Limb (tissue), 2 donors: ENCODE measurements around the gene HDX.
"Not testable (repeated sequence)": the region's sequence is repeated elsewhere in the genome, so short reads cannot be mapped to it uniquely, and the experiment has no call there.

Experiments
- DNase-seq, 2 donors: peaks; one replicate each; pipeline ENCODE4 v3.0.0-alpha.2; 2016; ENCODE audit errors: extremely low spot score in 2 of 2

HDX gene

DNA sequence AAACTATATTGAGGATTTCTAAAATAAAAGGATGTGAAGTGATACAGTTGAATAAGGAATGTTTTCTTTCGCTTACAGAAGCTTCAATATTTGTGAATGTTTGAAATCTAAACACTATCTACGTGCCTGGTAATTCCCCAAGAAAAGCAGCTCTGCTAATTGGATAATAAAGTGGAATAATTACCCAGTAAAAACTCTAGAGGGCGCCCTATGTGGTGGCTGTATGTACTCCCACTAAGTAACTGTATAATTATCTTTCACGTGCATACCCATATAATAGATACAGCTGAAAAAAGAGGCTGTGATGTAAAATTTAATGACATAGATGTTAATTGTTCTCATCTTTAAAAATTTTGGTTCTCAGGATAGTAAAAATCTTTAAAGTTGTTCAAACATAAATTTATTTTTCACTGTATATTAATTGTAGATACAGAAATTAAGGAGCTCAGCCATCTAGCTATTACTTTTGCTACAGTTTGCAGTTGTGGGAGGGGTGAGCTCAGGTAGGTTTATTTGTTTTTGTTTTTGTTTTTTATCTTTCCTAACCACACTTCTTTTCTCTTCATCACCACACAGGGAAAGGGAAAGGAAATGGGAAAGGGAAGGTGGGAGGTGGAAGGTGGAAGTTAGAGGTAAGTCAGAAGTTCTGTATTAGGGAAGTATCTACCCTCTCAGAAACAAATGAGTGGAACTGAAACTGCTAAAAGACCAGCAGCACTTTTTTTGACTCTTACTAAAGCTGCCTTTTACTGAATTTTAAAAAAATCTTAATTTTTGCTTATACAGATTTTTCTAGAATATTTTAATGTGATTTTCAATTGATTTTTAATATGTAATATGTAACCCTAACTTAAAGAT lies 162.5 kb downstream of the HDX start:
- DNase-seq, result no peak

DNA sequence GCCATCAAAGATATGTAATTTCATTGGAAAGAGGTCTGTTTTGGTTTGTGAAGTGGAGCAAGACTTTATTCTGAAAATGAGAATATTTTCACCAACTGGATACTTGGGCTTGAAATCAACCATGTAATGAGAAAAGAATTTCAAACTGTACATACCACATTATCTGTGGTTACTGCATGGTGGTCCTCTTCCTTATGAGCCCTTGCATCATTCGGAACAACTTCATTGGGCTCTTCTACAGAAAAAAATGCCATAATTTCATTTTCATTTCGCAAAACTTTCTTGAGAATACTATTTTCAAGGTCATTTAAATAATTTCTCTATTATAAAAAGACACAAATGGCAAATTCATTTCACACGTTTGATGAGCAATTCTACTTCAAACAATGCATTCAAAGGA lies 165.6 kb downstream of the HDX start:
- no peak for DNase-seq

DNA sequence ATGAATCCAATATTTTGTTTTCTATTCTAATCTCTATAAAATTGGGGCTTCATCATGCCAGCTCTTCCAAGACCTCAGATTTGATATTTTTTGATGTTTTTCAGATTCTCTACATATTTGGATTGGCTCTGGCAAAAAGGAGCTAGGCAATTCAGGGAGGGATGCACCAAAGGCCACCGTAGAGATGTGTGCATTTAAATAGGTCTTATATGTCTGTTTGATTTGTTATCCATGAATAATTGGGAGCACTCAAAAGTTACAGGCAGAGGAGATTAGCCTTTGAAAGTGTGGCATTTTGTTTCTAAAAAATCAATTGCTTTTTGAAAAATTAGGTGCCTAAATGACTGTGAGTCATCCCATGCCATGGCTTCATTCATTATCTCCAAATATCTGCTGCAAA lies 167.1 kb downstream of the HDX start:
- DNase-seq, result no peak

DNA sequence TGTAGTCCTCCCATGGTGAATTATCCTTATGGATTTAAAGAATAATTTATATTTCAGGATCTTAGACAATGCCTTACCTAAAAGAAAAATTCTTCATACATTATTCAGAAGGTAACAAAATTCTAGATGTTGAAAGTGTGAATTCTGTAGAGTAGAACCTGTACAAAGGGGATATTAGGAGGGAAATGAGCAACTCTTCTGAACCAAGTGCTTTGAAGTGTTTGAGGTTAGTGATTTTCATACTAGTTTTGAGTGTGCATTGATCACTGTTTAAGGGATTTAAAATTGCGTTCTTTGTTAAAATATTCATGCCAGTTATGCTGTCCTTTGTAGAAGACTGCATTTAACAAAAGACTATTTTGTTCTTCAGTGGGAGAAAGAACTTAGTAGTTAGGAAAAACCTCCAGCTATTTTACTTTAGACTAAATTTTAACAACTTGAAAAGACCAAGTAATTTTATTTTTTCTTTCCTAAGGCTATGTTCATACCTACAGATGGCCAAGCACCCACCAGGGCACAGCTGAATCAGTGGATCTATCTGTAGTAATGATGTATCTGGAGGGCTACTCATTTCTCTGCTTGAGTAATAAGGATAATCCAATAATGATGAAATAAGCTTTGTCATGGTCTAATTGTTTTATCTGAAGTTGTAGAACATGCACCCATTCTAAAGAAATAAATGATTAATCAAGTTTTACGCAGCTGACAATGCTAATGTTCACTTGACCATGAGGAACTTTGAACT lies 180.0 kb downstream of the HDX start:
- no peak for DNase-seq

DNA sequence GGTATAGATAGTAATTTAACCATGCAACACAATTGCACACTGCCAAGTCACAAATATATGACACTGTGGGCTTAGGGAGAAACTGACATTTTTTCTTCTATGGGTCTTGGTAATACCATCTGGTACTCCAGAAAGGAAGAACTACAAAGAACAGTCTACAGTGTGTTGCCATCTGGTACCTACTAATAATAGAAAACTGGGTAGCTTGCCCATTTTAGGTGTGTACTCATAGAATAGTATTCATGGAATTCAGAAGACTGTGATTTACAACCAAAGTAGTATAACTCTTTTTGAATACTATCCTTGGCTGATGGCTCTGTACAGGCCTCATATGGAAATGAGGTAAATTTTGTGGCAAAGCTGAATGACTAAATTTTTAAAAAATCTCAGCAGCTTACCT lies 181.6 kb downstream of the HDX start:
- no peak for DNase-seq

DNA sequence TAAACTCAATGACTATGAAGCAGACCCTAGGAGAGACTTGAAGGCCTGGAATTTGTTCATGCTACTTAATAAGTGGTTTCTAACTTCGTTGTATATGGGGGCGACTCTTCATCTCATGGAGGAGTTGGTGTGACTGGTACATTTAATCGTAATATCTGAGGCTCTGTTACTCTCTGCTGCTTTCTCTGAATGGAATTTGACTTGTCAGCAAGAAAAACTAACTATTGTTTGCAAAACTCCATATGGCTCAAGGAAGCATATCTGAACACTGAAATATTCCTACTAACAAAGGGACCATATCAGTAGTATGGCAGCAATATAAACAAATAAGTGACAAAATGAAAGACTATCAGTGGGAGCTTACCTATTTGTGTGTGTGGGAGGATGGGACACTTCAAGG lies 182.2 kb downstream of the HDX start:
- DNase-seq, result no peak

DNA sequence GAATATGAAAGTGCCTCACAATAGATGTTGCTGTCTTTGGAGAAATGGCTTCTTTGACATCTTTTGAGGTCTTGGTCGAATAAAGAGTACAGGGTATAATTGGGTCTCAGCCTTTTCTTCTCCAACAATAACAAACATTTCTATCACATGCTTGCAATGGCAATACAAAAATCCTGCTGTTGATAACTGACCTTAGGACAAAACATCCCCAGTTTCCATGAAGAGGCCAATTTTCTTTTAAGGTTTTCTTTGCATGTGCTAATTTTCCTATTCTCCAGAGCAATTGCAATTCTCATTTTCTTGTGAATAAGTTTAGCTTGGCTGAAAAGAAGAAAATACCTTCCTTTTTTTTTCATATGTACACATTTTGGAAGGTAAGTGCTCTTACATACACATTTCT lies 183.6 kb downstream of the HDX start:
- no peak for DNase-seq

DNA sequence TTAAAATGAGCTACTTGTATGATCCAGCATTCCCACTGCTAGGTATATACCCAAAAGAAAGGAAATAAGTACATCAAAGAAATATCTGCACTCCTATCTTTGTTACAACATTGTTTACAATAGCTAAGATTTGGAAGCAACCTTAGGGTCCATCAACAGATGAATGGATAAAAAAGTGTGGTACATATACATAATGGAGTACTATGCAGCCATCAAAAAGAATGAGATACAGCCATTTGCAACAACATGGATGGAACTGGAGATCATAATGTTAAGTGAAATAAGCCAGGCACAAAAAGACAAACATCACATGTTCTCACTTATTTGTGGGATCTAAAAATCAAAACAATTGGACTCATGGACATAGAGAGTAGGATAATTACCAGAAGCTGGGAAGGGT lies 186.3 kb downstream of the HDX start:
- DNase-seq, result not testable (repeated sequence)
